ENCODE measurements around the gene STEAP3.

Gene STEAP3

GRCh38 chr2:119242276-119243119 is 18.9 kb downstream of the STEAP3 start:
- intact Hi-C loops (cut with DNase I) = no loop called here
- peak in 2 of 10 donors; percentile 54 to 72 for DNase-seq

DNA sequence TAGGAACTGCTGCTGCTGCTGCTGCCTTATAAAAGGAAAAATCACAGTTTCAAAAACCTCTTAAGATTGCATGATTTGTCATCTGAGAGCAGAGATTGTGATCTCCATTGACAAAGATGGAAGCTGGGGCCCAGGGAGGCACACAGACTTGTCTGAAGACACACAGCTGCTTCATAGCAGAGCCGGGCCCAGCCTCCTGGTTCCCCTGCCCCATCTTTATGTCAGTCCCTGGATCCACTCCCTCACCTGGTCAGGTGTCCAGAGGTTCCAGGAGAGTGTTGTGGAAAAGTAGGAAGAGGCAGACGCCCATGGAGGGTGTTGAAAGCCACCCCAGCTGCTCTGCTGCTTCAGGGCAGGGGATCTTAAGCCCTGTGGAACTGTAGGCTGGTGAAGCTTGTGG is 20.0 kb downstream of the STEAP3 start:
- intact Hi-C loops (cut with DNase I) = no loop called here
- DNase-seq = peak in 2 of 10 donors; percentile 55 to 59

DNA sequence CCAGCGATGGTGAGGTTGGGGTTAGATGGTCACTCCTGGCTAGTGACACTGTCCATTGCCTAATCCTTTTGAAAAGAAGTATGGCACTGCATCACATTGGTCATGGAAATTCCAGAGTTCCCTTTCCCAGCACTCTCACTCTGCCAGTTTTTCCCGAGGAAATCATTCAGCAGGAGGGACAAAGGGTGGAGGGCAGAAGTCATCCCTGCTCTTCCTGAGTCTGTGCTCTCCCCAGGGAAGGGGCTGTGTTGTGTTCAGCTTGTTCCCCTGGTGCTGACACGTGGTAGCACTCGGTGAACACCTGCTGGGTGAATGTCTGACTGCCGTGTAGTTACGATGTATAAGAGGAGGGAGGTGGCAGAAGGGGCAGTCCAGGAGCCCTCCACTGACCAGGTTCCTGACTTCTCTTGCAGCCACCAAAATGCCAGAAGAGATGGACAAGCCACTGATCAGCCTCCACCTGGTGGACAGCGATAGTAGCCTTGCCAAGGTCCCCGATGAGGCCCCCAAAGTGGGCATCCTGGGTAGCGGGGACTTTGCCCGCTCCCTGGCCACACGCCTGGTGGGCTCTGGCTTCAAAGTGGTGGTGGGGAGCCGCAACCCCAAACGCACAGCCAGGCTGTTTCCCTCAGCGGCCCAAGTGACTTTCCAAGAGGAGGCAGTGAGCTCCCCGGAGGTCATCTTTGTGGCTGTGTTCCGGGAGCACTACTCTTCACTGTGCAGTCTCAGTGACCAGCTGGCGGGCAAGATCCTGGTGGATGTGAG is 21.6 kb downstream of the STEAP3 start:
- intact Hi-C loops (cut with DNase I) = no loop called here
- peak in 2 of 10 donors; percentile 44 to 59 for DNase-seq

DNA sequence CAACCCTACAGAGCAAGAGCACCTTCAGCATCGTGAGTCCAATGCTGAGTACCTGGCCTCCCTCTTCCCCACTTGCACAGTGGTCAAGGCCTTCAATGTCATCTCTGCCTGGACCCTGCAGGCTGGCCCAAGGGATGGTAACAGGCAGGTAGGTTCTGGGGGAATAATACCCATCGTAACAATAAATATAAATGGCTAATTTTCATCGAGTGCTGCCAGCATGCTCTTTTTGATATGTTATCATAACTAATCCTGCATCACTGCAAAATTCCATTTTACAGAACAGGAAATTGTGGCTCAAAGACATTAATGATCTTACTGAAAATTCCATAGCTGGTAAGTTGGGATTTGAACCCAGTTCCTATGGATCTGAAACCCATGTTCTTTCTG is 22.2 kb downstream of the STEAP3 start:
- intact Hi-C loops (cut with DNase I) = no loop called here
- peak in 1 of 10 donors; percentile 26 for DNase-seq

GRCh38 chr2:119246884-119247843 is 23.5 kb downstream of the STEAP3 start:
- DNase-seq = peak in 3 of 10 donors; percentile 4 to 79 (median 51)
- intact Hi-C loops (cut with DNase I) = no loop called here

- intact Hi-C loops (cut with DNase I) = no loop called here
- DNase-seq = peak in 3 of 10 donors; percentile 1 to 77 (median 74)
These were observed 24.2 kb downstream of the STEAP3 start for GRCh38 chr2:119247844-119248271.

GRCh38 chr2:119248311-119248710 is 24.7 kb downstream of the STEAP3 start:
- DNase-seq = peak in 7 of 10 donors; percentile 34 to 93 (median 62)
- intact Hi-C loops (cut with DNase I) = no loop called here

DNA sequence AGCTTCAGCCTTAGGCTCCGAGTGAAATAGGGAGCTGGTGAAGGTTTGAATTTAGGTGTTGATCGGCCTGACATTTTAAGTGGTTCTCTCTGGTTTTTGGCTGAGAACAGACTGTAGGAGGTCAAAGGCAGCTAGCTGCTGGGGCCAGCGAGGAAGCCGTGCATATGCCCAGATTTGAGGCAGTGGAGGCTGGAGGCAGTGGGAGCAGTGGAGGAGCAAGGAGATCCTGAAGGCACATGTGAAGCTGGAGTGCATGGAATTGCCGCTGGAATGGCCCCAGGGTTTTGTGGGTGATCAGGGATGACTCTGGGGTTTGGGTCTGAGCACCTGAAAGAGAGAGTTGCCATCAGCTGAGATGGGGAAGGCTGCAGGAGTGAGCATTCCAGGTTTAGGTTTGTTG is 25.1 kb downstream of the STEAP3 start:
- peak in 1 of 10 donors; percentile 75 for DNase-seq
- intact Hi-C loops (cut with DNase I) = no loop called here

DNA sequence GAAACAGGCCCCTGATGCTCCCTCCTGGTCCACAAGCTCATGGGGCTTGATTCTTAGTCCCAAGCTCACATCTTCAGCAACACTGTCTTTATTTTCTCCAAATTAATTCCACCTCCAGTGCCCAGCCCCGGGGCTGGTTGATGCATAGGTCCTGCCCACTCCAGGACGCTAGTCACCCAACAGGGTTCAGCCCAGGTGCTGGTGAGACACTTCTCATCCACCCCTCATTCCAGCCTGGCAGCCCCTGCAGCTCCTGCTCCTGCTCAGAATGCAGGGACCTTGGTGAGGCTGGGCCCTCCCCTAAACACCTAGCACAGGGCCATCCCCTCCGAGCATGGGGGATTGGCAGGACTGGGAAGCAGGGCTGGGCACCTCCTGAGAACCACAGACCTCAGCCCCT is 25.7 kb downstream of the STEAP3 start:
- DNase-seq = peak in 2 of 10 donors; percentile 60 to 73
- intact Hi-C loops (cut with DNase I) = no loop called here

DNA sequence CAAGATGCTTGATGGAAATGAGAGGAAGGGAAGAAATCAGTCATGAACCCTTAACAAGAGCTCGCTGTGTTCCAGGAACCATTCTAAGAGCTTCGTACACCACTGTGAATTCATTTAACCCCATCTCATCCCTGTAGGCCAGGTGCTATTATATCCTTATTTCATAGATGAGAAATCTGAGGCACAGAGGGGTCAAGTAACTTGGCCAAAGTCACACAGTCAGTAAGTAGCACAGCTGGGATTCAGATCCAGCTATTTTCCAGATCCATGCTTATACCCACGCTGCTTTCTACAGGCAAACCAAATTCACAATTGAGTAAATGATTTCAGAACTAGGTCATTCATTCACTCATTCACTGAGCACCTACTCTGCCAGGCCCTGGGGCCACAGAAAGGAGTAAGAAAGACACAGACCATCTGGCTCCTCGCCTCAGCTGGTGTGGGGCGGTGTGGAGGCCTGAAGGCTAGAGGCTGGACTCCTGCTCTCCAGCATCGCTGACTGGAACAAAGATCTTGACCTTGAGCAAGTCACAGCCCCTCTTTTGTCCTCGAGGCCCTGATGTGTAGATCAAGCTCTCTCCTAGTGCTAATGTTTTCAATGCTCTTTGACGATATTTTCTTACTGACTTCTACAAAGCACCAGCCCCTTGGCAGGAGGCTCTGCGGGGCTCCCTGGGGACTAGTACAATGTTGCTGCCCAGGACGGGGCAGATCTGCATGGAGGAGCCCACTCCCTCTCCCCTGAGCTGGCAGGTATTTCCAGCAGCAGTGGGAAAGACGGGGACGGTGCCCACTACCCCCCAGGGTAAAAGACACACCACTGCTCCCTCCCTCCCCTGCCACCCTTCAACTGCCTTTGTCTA is 26.5 kb downstream of the STEAP3 start:
- peak in 2 of 10 donors; percentile 53 to 79 for DNase-seq

DNA sequence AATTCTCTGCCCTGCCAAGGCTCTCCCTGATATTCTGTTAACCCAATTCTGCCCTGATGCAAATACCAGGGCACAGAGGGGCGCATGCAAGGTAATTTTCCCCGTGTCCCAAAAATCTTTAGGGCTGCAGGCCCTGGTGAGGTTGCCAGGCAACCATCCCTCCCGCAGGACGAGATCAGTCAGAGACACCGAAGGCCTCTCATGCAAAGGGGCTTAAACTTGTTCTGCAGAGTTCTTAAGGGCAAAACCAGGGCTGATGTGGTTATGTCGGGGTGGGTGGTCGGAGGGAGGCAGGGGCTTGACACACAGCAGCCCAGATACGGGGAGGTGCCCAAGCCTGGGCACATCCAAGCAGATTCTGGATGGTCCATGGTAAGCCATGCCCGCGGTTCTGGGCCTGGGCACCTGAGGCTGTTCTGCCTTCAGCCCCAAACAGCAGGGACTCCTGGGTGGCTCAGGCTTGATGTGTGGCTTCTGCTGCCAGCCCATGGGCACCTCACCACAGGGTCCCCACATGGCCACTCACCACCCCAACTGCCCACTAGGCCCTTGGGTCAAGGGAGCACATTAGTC is 27.2 kb downstream of the STEAP3 start:
- intact Hi-C loops (cut with DNase I) = no loop called here
- DNase-seq = peak in 2 of 10 donors; percentile 42 to 55

More for the DNA sequence above, 26.5 kb downstream of the STEAP3 start:
- intact Hi-C loops (cut with DNase I) = no loop called here

DNA sequence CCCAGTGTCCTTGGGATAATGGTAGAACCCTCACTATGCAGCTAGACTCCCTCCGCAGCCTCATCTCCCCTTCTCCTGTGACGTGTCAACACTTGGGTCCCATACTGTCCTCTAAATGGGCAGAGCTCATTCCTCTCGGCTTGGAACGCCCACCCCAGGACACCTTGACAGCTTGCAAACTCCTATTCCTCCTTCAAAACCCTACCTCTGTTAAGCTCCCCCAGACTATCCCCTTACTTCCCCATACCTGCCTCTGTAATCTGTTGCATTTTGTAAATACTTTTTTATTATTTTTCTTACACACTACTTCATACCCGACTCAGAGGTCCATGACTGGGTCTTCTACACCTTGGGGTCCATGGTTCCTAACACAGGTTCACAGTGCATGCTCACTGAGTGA is 28.0 kb downstream of the STEAP3 start:
- DNase-seq = peak in 2 of 10 donors; percentile 18 to 22
- intact Hi-C loops (cut with DNase I) = no loop called here

DNA sequence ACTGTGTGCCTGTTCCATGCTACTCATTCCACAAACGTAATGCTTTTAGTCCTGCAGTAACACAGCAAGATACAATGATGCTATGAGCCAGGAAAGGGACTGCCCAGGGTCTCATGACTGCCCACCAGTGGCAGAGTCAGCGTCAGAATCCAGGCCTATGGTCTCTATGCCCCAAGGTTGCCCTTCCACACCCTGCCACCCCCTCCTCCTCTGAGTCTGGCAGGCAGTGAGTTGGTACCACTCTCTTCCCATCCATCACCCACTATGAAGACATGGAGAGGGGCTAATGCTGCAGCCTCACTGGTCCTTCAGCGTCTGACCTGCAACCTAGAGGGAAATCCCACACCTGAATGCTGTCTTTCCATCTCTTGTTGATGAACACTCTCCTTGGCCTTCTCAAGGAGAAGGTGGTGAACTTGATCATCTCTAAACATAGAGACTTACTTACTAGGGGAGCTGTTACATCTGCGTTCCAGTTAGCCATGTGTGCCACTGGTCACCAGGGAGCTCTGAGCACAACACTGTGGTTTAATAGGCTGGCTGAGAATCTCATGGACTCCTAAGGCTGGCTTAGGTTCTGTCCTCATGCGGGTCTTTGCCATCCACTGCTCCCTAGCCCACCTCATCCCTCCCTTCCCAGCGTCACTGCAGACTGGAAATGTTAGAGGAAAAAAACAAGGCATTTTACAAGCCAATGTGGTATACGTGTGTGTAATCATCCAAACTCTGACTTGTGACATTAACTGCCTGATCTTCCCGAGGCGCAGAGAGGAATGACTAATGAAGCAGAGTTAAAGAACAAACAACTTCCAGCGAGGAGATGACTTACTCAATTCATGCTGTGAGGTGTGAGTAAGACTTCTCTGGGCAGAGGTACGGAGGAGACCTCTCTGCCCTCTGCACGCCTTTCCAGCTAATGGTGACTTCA is 28.8 kb downstream of the STEAP3 start:
- DNase-seq = peak in 2 of 10 donors; percentile 13 to 21
- intact Hi-C loops (cut with DNase I) = no loop called here

- DNase-seq = peak in 1 of 10 donors; percentile 24
- intact Hi-C loops (cut with DNase I) = no loop called here
These were observed 29.6 kb downstream of the STEAP3 start for GRCh38 chr2:119253114-119253702.

GRCh38 chr2:119253760-119254600 is 30.3 kb downstream of the STEAP3 start:
- intact Hi-C loops (cut with DNase I) = no loop called here
- DNase-seq = peak in 2 of 10 donors; percentile 15 to 27

DNA sequence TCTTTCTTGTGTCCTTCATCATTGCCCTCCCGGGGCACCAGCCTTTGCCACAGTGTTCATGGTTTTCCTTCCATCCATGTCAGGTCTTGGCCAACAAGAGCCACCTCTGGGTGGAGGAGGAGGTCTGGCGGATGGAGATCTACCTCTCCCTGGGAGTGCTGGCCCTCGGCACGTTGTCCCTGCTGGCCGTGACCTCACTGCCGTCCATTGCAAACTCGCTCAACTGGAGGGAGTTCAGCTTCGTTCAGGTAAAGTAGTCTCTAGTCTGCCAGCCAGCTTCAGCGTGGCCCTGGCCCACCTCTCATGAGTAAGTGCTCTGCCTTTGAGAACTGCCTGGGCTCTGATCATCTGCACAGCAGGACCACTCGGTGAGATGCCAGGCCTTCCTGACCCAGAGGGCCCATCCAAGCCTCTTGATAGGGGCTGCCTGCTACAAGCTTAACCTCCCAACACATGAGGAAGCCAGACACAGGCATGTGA is 31.0 kb downstream of the STEAP3 start:
- no peak for DNase-seq
- intact Hi-C loops (cut with DNase I) = no loop called here
